Measurements from ENCODE around the gene TEKT4. TPM values are rescaled to one million over a fixed set of nuclear protein-coding genes. Genes with fewer than 3 reads are reported as not detected.

TEKT4 gene
- total and polyA plus RNA-seq, 2 of the 13 experiments (the other 11 are each of a cell fraction or from before 2014, with no cell fraction given): not detected

- 0 out of 2 replicates have a peak, but pooled peaks have one; percentile 42 for TF ChIP-seq DMTF1 (CRISPR knock-in tag; IDR thresholded peaks at IDR 0.05)
- TF ChIP-seq ZSCAN21 (CRISPR knock-in tag; IDR thresholded peaks at IDR 0.05; ENCODE audit: borderline replicate concordance): 0 out of 2 replicates have a peak, but pooled peaks have one; percentile 20
- no peak for TF ChIP-seq CHD4 (IDR thresholded peaks at IDR 0.05; ENCODE audit: borderline replicate concordance, low read length)
- no peak for TF ChIP-seq ZBTB26 (CRISPR knock-in tag; IDR thresholded peaks at IDR 0.05; ENCODE audit: borderline replicate concordance)
- no peak for TF ChIP-seq ZNF567 (CRISPR knock-in tag; IDR thresholded peaks at IDR 0.05; ENCODE audit: borderline replicate concordance)
- no peak for TF ChIP-seq HNF4A (CRISPR knock-in tag; IDR thresholded peaks at IDR 0.05)
- 0 out of 2 replicates have a peak, but pooled peaks have one; percentile 25 for TF ChIP-seq ZNF230 (CRISPR knock-in tag; IDR thresholded peaks at IDR 0.05)
- no peak for TF ChIP-seq CSRNP1 (CRISPR knock-in tag; IDR thresholded peaks at IDR 0.05)
- TF ChIP-seq SNAPC4 (CRISPR knock-in tag; IDR thresholded peaks at IDR 0.05): no peak
- no peak for TF ChIP-seq ZNF431 (CRISPR knock-in tag; IDR thresholded peaks at IDR 0.05; ENCODE audit: borderline replicate concordance, low read depth)
- 0 out of 2 replicates have a peak, but pooled peaks have one; percentile 15 for TF ChIP-seq HINFP (CRISPR knock-in tag; IDR thresholded peaks at IDR 0.05; ENCODE audit: low read depth)
- TF ChIP-seq ZNF891 (CRISPR knock-in tag; IDR thresholded peaks at IDR 0.05): no peak
- TF ChIP-seq HNF4G (IDR thresholded peaks at IDR 0.05; ENCODE audit: borderline replicate concordance, low read depth, low read length): no peak
- no peak for TF ChIP-seq HNF4G (CRISPR knock-in tag; IDR thresholded peaks at IDR 0.05; ENCODE audit: borderline replicate concordance, low read depth)
- peak; percentile 52; the same call in 1 of the 2 replicates for TF ChIP-seq ZNF605 (CRISPR knock-in tag; IDR thresholded peaks at IDR 0.05)
Measured at GRCh38 chr2:94873362-94874276, 2.4 kb downstream of the TEKT4 start (continued).

Data from HepG2 (cell line).